ENCODE data around the gene EXOC6B.

The EXOC6B gene

DNA sequence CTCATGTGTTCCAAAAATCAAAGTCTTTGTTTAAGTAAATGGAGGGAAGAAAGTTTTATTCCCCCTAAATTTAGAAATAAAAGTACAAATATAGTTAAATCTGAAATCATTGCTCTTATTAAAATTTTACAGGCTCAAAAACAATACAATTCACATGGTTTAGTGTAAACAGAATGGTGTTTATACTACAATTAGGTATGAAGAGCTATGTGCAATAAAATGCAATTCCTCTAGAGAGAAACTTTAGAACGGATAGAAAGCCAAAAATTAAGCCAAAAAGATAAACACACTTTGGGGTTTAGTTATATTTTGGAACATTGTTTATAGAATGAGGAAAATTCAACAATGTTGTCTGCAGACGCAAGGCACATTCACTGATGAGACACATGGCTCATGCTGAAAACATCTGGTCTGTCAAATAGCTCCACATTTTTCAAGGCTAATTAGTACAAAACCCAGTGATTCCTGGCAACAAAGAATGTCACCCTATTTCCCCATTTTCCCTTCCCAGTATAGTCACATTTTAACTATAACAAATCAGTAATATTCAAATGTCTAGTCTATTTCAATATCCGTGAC is 103.3 kb downstream of the EXOC6B start:
- peak; percentile 55 for FAIRE-seq
- no peak for TF ChIP-seq POLR2A (IDR thresholded peaks at IDR 0.05; ENCODE audit: low read depth, low read length)
- no peak for DNase-seq (ENCODE audit: insufficient read length, low spot score)

DNA sequence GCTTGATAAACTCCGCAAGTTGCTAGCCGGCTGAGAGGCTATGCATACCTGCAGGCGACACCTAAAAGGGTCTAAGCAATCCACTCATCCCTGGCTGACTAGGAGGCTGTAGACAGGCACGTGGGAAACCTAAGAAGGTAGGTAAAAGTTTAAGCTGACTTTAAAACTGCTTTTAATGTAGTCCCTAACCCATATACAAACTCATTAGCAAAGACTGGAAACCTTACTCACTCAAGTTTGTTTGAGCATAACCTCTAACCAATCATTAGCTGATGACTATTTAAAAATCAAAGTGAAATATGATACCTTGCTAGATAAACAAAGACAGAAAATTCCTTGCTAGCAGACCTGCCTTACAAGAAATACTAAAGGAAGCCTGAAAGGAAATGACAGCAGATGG is 106.4 kb downstream of the EXOC6B start:
- TF ChIP-seq POLR2A (IDR thresholded peaks at IDR 0.05; ENCODE audit: low read depth, low read length): no peak
- no peak for FAIRE-seq
- DNase-seq (ENCODE audit: insufficient read length, low spot score): no peak

DNA sequence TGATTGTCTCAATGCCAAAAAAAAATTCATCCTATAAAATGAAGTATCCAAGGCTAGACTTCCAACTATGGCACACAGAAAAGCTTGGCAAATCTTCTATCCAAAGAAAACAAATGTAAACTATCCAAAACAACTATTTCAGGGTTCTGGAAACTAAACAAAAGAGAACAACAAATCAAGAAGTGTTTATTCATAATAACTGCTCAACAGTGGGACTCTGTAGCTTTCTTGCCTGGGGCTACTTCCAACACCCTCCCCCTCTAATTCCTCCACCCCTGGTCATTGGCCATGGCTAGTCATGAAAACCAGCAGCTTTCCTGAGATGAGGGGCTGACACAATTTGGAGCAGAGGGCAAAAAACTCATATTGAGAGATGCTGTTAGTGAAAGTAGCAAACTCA is 107.0 kb downstream of the EXOC6B start:
- DNase-seq (ENCODE audit: insufficient read length, low spot score) (no peak), FAIRE-seq (no peak)
- no peak for TF ChIP-seq POLR2A (IDR thresholded peaks at IDR 0.05; ENCODE audit: low read depth, low read length)

DNA sequence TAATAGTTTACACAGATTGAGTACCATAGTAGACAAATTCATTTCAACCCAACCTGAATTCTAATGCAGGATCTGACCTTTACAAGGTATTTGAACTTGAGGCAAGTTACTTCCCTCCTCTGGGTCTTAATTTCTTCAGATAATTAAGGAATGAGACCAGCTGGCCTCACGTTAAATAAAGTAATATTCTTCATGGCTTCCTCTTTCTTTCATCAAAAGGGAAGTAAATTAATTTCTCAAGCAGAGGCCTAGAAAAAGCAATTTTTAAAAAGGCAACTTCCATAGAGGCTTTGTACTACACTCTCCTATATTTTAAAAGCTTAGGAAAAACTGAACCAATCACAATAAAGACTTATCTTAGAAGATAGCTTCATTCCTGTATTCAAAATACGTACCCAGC is 109.2 kb downstream of the EXOC6B start:
- TF ChIP-seq POLR2A (IDR thresholded peaks at IDR 0.05; ENCODE audit: low read depth, low read length): no peak
- DNase-seq (ENCODE audit: insufficient read length, low spot score): no peak
- FAIRE-seq: no peak

DNA sequence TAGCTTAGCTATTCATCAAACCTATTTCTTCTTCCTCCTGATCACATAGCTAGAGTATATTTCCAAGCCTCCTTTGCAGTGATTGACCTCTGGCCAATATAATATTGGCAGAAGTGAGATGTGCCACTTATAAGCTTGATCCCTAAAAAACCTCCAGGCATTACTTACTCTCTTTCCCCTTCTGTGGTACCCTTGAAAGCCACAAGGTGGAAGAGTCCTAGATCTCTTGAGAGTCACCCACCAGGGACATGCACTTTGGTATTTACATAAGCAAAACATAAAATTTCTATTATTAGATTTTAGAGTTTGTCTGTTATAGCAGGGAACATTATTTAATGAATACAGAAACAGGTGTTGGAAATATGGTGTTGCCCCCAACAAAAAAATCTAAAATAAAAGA is 112.0 kb downstream of the EXOC6B start:
- no peak for TF ChIP-seq POLR2A (IDR thresholded peaks at IDR 0.05; ENCODE audit: low read depth, low read length)
- no peak for DNase-seq (ENCODE audit: insufficient read length, low spot score)
- FAIRE-seq: no peak

DNA sequence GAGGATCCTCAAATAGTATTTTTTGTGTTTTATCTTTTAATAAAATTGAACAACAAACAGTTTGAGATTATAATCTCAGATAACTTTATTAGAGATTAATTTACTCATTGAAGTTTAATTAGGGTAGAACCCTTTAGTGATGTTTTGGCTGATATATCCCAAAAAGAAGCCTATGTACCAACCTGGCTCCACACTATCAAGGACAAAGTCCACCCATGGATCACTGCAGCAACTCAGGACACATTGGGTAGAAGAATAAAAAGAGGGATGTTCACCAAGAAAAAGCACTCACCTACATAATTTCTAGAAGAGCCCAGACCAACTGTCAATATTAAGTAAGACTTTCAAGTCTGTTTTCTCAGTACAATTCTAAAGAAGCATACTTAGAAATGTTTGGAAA is 112.9 kb downstream of the EXOC6B start:
- no peak for TF ChIP-seq POLR2A (IDR thresholded peaks at IDR 0.05; ENCODE audit: low read depth, low read length)
- no peak for FAIRE-seq
- DNase-seq (ENCODE audit: insufficient read length, low spot score): no peak

DNA sequence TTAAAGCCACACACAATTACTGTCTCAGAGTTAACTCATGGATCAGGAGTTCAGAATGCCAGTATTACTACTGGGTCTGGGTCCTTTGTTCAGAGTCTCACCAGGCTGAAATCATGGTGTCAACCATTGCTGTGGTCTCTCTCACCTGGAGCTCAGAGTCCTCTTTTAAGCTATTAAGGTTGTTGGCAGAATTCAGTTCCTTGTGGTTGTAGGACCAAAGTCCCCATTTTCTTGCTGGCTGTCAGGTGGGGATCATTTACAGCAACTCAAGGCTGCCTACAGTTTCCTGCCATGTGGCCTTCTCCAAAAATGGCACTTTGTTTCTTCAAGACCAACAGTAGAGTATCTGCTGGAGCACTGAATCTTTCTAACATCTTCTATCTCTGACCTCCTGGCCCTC is 113.5 kb downstream of the EXOC6B start:
- no peak for DNase-seq (ENCODE audit: insufficient read length, low spot score)
- no peak for TF ChIP-seq POLR2A (IDR thresholded peaks at IDR 0.05; ENCODE audit: low read depth, low read length)
- no peak for FAIRE-seq

DNA sequence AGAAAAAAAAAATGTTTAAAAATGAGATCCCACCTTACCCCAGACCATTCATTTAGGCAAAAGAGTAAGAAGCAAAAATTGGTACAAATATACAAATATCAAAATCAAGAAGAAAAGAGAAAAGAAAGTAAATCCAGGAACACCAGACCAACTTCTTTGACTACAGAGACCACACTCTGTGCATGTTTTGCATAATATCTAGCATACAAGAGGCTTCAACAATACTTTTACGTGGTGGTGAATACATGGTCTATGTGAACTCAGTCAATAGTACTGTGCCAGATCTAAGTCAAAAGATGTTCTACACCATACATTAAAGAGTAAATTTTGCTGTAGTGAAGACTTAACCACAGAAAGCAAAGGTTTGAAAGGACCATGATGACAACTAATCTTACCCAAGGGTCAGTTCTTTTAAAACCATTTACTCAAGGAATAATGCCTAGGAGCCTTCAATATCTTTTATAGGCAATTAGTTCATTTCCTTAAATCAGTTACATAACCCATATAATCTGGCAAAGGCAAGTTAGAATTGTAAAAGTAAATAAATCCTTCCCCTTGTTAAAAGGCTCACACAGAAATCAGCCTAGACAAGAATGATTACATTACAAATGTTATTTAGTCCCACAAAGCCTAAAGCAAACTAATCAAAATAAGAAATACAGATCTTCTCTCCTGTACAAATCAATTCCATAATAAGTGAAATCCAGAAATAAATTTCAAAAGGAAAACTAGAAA is 115.2 kb downstream of the EXOC6B start:
- DNase-seq (ENCODE audit: insufficient read length, low spot score) (no peak), FAIRE-seq (peak; percentile 38)
- TF ChIP-seq POLR2A (IDR thresholded peaks at IDR 0.05; ENCODE audit: low read depth, low read length): no peak

DNA sequence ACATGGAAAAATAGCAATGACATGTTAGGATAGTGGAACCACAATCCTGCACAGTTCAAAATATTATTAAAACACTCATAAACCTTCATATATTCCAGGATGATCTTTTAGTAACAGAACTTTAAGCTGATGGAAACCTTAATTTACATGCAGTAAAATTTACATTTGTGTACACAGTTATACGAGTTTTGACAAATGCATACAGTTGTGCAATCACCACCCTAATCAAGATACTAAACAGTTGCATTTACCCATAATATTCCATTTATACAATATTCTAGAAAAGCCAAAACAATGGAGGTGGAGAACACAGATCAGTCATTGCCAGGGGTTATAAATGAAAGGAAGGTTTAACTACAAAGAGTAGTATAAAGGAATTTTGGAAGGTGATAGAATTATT is 117.6 kb downstream of the EXOC6B start:
- DNase-seq (ENCODE audit: insufficient read length, low spot score): no peak
- no peak for FAIRE-seq
- TF ChIP-seq POLR2A (IDR thresholded peaks at IDR 0.05; ENCODE audit: low read depth, low read length): no peak

DNA sequence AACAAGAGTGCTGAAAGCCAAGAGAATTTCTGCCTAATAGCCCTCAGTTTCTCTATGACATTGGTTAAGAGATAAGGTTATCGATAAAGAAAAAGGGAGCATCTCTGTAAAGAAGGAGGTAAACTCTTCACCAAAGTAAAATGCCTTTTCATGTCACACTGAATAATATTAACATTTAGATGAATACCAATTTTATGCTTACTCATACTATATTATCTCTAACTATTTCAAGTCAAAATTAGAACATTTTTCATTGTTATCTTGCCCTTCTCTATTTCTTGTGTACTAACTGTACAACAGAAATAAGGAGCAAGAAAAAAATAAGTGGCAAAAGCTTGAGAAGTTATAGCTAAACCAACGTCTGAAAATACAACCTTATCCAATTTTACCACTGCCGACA is 127.5 kb downstream of the EXOC6B start:
- no peak for FAIRE-seq
- no peak for TF ChIP-seq POLR2A (IDR thresholded peaks at IDR 0.05; ENCODE audit: low read depth, low read length)
- DNase-seq (ENCODE audit: insufficient read length, low spot score): no peak

DNA sequence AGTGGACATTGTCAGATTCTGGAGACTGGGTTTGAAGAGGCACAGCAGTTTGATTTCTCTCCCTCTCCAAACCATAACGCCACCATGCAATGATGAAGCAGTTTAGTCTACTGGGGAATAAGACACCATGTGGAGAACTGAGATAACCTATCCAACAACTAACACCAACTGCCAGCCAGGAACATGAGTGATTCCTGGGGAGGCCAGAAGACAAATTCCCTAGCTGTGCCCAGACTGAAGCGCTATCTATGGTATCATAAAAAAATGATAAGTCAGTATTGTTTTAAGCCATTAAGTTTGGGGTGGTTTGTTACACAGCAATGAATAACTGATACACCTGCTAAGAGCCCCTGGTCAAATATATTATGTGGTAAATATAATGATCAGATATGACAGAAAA is 129.3 kb downstream of the EXOC6B start:
- no peak for TF ChIP-seq POLR2A (IDR thresholded peaks at IDR 0.05; ENCODE audit: low read depth, low read length)
- DNase-seq (ENCODE audit: insufficient read length, low spot score) (no peak), FAIRE-seq (no peak)

DNA sequence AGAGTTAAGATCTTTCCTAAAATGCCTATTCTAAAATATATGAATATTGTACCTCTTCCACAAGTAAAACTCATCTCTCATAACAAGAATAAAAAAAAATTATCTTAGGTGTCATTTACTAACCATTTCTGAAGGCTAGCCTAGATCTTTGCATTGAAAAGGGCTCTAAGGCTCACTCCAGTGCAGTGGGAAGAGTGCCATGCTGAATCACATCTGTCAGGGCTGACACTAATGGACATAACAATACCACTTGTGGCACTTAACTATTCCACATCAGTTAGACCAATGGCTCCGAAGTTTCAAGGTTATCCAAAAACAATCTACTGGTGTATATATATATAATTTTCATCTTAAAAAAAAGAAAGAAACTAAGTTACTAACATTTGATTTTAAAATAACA is 130.2 kb downstream of the EXOC6B start:
- no peak for DNase-seq (ENCODE audit: insufficient read length, low spot score)
- no peak for FAIRE-seq

DNA sequence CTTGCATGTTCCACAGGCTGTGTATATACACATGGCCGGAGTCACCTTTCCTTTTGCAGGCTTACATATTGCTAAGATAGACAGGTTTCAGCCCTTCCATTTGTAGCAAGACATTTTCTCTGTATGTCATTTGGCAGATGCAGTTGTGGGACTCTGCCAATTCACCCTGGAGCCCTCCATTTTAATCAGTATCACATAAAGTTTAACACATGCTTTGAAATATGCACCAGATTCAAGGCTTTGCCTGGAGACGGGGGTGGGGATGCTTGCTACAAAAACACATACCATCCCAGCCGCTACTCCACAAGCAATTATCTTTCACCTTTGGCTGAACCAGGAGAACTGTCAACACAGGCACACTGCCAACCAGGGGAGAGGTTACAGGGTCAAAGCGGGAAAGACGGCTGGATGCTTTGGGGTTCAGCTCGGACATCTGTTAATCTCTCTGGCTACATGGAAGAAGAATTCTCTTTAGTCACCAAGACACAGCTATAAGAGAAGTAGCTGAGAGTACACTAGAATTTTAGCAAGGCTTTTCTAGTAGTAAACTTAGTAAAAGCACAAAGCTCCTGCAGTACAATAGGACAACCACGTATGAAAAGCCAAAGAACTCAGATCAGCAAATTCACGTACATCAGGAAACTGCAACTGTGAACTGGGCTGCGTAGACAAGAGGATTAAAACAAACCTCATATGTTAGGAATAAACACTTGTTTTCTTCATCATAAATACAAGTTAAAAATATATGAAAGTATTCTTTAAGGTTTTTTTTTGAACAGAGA is 130.9 kb downstream of the EXOC6B start:
- no peak for DNase-seq (ENCODE audit: insufficient read length, low spot score)
- FAIRE-seq: peak; percentile 6
- no peak for TF ChIP-seq POLR2A (IDR thresholded peaks at IDR 0.05; ENCODE audit: low read depth, low read length)

More for the DNA sequence above, 130.2 kb downstream of the EXOC6B start:
- no peak for TF ChIP-seq POLR2A (IDR thresholded peaks at IDR 0.05; ENCODE audit: low read depth, low read length)

DNA sequence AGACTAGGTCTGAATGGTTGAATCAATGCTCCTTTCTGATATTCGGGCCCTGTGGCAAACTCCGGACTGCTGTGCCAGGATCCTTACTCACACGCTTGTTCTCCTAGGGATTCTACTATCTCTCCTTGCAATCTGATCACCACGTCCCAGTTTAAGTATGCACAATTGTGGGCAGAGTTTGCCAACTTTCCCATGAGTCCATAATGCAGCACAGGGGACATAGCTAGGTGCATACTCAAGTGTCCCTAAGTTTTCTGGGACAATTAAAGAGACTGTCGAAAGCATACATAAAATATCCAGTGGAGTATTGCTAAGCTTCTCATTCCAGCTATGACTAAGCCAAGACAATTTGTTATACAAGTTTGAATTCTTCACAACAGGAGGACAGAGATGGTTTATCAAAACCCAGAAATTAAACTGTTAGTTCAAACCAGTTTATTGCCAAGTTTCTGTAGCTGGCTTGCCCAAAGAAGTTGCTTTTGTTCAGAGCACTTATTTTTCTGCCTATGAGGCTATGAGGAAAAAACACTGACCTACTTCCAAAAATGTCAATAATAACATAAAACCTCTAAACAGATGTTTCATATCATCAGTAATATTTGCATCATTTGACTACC is 136.1 kb downstream of the EXOC6B start:
- FAIRE-seq (no peak), DNase-seq (ENCODE audit: insufficient read length, low spot score) (no peak)
- TF ChIP-seq POLR2A (IDR thresholded peaks at IDR 0.05; ENCODE audit: low read depth, low read length): no peak
